H1 (cell line): ENCODE results near the gene RTKN. TPM values are rescaled to one million over a fixed set of nuclear protein-coding genes. Genes with fewer than 3 reads are reported as not detected.

Experiments
- CREB1 ChIP-seq: IDR thresholded peaks from 2 replicates; pipeline ENCODE4 v1.6.1; 2012; ENCODE audit warnings: inconsistent platforms
- PHF8 ChIP-seq: fragments of 200-600 bp; sonication (generic); conservative IDR thresholded peaks from 2 replicates; pipeline ENCODE4 v1.7.1; 2012; ENCODE audit warnings: low read depth, mild to moderate bottlenecking, inconsistent platforms, low read length, moderate library complexity
- RAD21 ChIP-seq, 2 experiments: IDR thresholded peaks in 1 of 2; conservative IDR thresholded peaks in 1 of 2; 2 replicates each; pipeline ENCODE4 v1.6.1; 2011; ENCODE audit warnings: low read depth in 2 of 2, low read length in 2 of 2, improper control_type of control experiment in 1 of 2, inconsistent platforms in 1 of 2, mild to moderate bottlenecking in 1 of 2, moderate library complexity in 1 of 2
- TAF1 ChIP-seq: IDR thresholded peaks from 2 replicates; pipeline ENCODE4 v1.6.1; 2011; ENCODE audit warnings: mild to moderate bottlenecking, low read depth, low read length
- TCF12 ChIP-seq: IDR thresholded peaks from 2 replicates; pipeline ENCODE4 v1.6.1; 2011; ENCODE audit warnings: low read depth, mild to moderate bottlenecking, low read length
- polyA plus RNA-seq, 7 experiments: library from polyadenylated mRNA; depleted of rRNA in 3 of 7; stranded (reverse) in 5 of 7; unstranded in 2 of 7; fragments of >200 nt in 5 of 7; fragments of 200-250 nt in 2 of 7; gene quantifications; 1 replicate in 5 of 7; 2 replicates in 1 of 7; 4 replicates in 1 of 7; pipeline versions ENCODE4 v1.2.1 to v1.2.3, GENCODE V29; 2011 to 2013; ENCODE audit warnings: missing spikeins in 2 of 7, mixed read lengths in 2 of 7
- total RNA-seq: library from RNA; stranded (reverse); fragmentation: NEBNext Ultra II Directional; extraction: Animal tissue kit (Norgen Biotek cat#: 25700); gene quantifications from 2 replicates; pipeline ENCODE4 v1.2.1, GENCODE V29; 2021
- TF ChIP-seq, protein P1 (sequence below): IDR thresholded peaks from 2 replicates; pipeline ENCODE4 v1.6.1; 2012; ENCODE audit warnings: inconsistent platforms

Gene RTKN
- total and polyA plus RNA-seq, 2 of the 8 experiments (the other 6 are each of a cell fraction or from before 2014, with no cell fraction given), result 40.2 to 54.1 TPM

GRCh38 chr2:74441690-74442482 is at the start of gene RTKN (continued):
- TF ChIP-seq TAF1 (peak; percentile 82), RAD21 (IDR thresholded peaks at IDR 0.05 in 1 of 2, conservative IDR thresholded peaks at IDR 0.05 in 1 of 2; ENCODE audit: low read depth in 2 of 2, low read length in 2 of 2) (no peak), CREB1 (peak; percentile 22), PHF8 (peak; percentile 76), TCF12 (0 out of 2 replicates have a peak, but pooled peaks have one; percentile 4)
- TF ChIP-seq, protein P1, sequence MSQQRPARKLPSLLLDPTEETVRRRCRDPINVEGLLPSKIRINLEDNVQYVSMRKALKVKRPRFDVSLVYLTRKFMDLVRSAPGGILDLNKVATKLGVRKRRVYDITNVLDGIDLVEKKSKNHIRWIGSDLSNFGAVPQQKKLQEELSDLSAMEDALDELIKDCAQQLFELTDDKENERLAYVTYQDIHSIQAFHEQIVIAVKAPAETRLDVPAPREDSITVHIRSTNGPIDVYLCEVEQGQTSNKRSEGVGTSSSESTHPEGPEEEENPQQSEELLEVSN, result peak; percentile 57; the same call in 1 of the 2 replicates
